GM19438 (cell line): Measurements from ENCODE around the gene KCTD13.
A peak's percentile ranks its signal among the peaks of the same experiment; 100 is the strongest.
"Not testable (repeated sequence)": the region's sequence is repeated elsewhere in the genome, so short reads cannot be mapped to it uniquely, and the experiment has no call there.

Experiments used
- ATAC-seq: cut with Tn5 transposase; IDR thresholded peaks from one replicate; pipeline ENCODE4 v1.9.1; 2021; ENCODE audit warnings: low read depth; ENCODE audit not compliant: unreplicated experiment

Gene KCTD13

GRCh38 chr16:29889372-29889771, 36.7 kb downstream of the KCTD13 start:
- ATAC-seq = not testable (repeated sequence)

- no peak for ATAC-seq
These were observed 42.0 kb downstream of the KCTD13 start for GRCh38 chr16:29883987-29884386.

GRCh38 chr16:29881050-29881449, 45.0 kb downstream of the KCTD13 start:
- no peak for ATAC-seq

- no peak for ATAC-seq
These were observed 47.9 kb downstream of the KCTD13 start for GRCh38 chr16:29878172-29878571.

GRCh38 chr16:29877266-29877961, 48.6 kb downstream of the KCTD13 start:
- ATAC-seq = peak; percentile 81

GRCh38 chr16:29876594-29877249, 49.3 kb downstream of the KCTD13 start:
- no peak for ATAC-seq

GRCh38 chr16:29876217-29876593, 49.8 kb downstream of the KCTD13 start:
- ATAC-seq = no peak

GRCh38 chr16:29875206-29875605, 50.8 kb downstream of the KCTD13 start:
- ATAC-seq = no peak

GRCh38 chr16:29873319-29873718, 52.7 kb downstream of the KCTD13 start:
- no peak for ATAC-seq

- no peak for ATAC-seq
These were observed 54.0 kb downstream of the KCTD13 start for GRCh38 chr16:29871822-29872546.

- ATAC-seq = not testable (repeated sequence)
These were observed 57.0 kb downstream of the KCTD13 start for GRCh38 chr16:29869067-29869466.

- ATAC-seq = no peak
These were observed 57.5 kb downstream of the KCTD13 start for GRCh38 chr16:29868396-29869009.

GRCh38 chr16:29864205-29864604, 61.8 kb downstream of the KCTD13 start:
- no peak for ATAC-seq

GRCh38 chr16:29863669-29863984, 62.4 kb downstream of the KCTD13 start:
- ATAC-seq = no peak

GRCh38 chr16:29862884-29863668, 63.0 kb downstream of the KCTD13 start, which contains the start of gene CDIPT:
Gene CDIPT, minus strand, starts transcription at chr16:29863226. Its CDS starts 369 bp downstream, at chr16:29862857.
- ATAC-seq = peak; percentile 88

GRCh38 chr16:29862383-29862883, 63.6 kb downstream of the KCTD13 start:
- ATAC-seq = no peak

GRCh38 chr16:29860218-29860617, 65.8 kb downstream of the KCTD13 start:
- ATAC-seq = no peak

- ATAC-seq = no peak
These were observed 67.1 kb downstream of the KCTD13 start for GRCh38 chr16:29858974-29859373.

- ATAC-seq = no peak
These were observed 67.7 kb downstream of the KCTD13 start for GRCh38 chr16:29858149-29858849.
